IMR-90 (cell line): ENCODE data around the gene USP32. TPM values are rescaled to one million over a fixed set of nuclear protein-coding genes. Genes with fewer than 3 reads are reported as not detected.
"Not testable (repeated sequence)": the region's sequence is repeated elsewhere in the genome, so short reads cannot be mapped to it uniquely, and the experiment has no call there.

Source experiments
- ATAC-seq: fragments of 200-7000 bp; cut with Tn5 transposase; 2 replicates; pipeline ENCODE4 v1.9.1; 2020; ENCODE audit warnings: low read depth, mild to moderate bottlenecking, moderate library complexity
- BruUV-seq: library from RNA; stranded (reverse); fragments of 400-500 nt; replicated peaks from 2 replicates; lab custom pipeline; 2021; lab: Mats Ljungman, UMichigan
- CTCF ChIA-PET: fragments of 300-600 bp; formaldehyde crosslinking; extraction: SDS; loops from one replicate; lab custom pipeline; 2021; ENCODE audit warnings: antibody characterized with exemption; lab: Yijun Ruan, JAX
- POLR2A ChIA-PET: fragments of 300-600 bp; sonication (Branson Sonifier 250); formaldehyde crosslinking; loops from one replicate; lab custom pipeline; 2022; ENCODE audit warnings: antibody characterized with exemption; ENCODE audit not compliant: unreplicated experiment; lab: Charles Lee
- DNase-seq: peaks from one replicate; pipeline ENCODE4 v3.0.0; 2013
- H2AFZ ChIP-seq: replicated peaks from 2 replicates; pipeline ENCODE3; 2013; ENCODE audit warnings: low read length, mild to moderate bottlenecking; ENCODE audit not compliant: poor library complexity
- H2AK5ac ChIP-seq: 2 replicates; pipeline ENCODE4 v1.6.1; 2013; ENCODE audit warnings: low read depth, low read length, inconsistent platforms
- H2AK9ac ChIP-seq: replicated peaks from 2 replicates; pipeline ENCODE3; 2013; ENCODE audit warnings: mild to moderate bottlenecking, low read depth, low read length, moderate library complexity; ENCODE audit not compliant: poor library complexity
- H2BK120ac ChIP-seq: 2 replicates; pipeline ENCODE4 v1.6.1; 2013; ENCODE audit warnings: low read depth, low read length, inconsistent platforms
- H2BK15ac ChIP-seq: 3 replicates; pipeline ENCODE4 v1.6.1; 2013; ENCODE audit warnings: low read depth, low read length, inconsistent platforms
- H2BK20ac ChIP-seq: 2 replicates; pipeline ENCODE4 v1.6.1; 2013; ENCODE audit warnings: low read depth, mild to moderate bottlenecking, inconsistent platforms, low read length, moderate library complexity
- H2BK5ac ChIP-seq: 2 replicates; pipeline ENCODE4 v1.6.1; 2013; ENCODE audit warnings: mild to moderate bottlenecking, low read depth, low read length, inconsistent platforms; ENCODE audit not compliant: poor library complexity, severe bottlenecking
- H3K14ac ChIP-seq: replicated peaks from 2 replicates; pipeline ENCODE4 v1.6.1; 2013; ENCODE audit warnings: low read depth, low read length, inconsistent platforms
- H3K18ac ChIP-seq: 2 replicates; pipeline ENCODE4 v1.6.1; 2013; ENCODE audit warnings: low read depth, low read length, control low read depth
- H3K23ac ChIP-seq: 2 replicates; pipeline ENCODE4 v1.6.1; 2013; ENCODE audit warnings: low read depth, low read length, inconsistent platforms
- H3K27ac ChIP-seq: 2 replicates; pipeline ENCODE4 v1.5.1; 2013; ENCODE audit warnings: mild to moderate bottlenecking, control low read depth, low read length; ENCODE audit not compliant: insufficient read depth
- H3K27me3 ChIP-seq: 2 replicates; pipeline ENCODE4 v1.6.1; 2013; ENCODE audit warnings: low read length; ENCODE audit not compliant: control insufficient read depth, insufficient read depth
- H3K36me3 ChIP-seq: 2 replicates; pipeline ENCODE4 v1.6.1; 2013; ENCODE audit warnings: low read length, mixed read lengths; ENCODE audit not compliant: control insufficient read depth, insufficient read depth
- H3K4ac ChIP-seq: 2 replicates; pipeline ENCODE4 v1.6.1; 2013; ENCODE audit warnings: low read depth, low read length, inconsistent platforms
- H3K4me1 ChIP-seq: 2 replicates; pipeline ENCODE4 v1.6.1; 2013; ENCODE audit warnings: low read length, mixed read lengths; ENCODE audit not compliant: control insufficient read depth, insufficient read depth
- H3K4me2 ChIP-seq: 2 replicates; pipeline ENCODE4 v1.6.1; 2013; ENCODE audit warnings: low read depth, mild to moderate bottlenecking, control low read depth, low read length, moderate library complexity
- H3K4me3 ChIP-seq: 2 replicates; pipeline ENCODE4 v1.5.1; 2013; ENCODE audit warnings: low read depth, mild to moderate bottlenecking, control low read depth, low read length, moderate library complexity; ENCODE audit not compliant: insufficient read depth
- H3K56ac ChIP-seq: 2 replicates; pipeline ENCODE4 v1.6.1; 2013; ENCODE audit warnings: low read length, inconsistent platforms; ENCODE audit not compliant: insufficient read depth; ENCODE audit errors: extremely low read depth
- H3K79me1 ChIP-seq, 2 experiments: 2 replicates each; pipeline ENCODE4 v1.6.1; 2013; ENCODE audit warnings: low read length in 2 of 2, inconsistent platforms in 1 of 2, low read depth in 1 of 2
- H3K9ac ChIP-seq: 2 replicates; pipeline ENCODE4 v1.6.1; 2013; ENCODE audit warnings: low read depth, low read length, control low read depth
- H3K9me1 ChIP-seq: 2 replicates; pipeline ENCODE4 v1.6.1; 2013; ENCODE audit warnings: low read length, inconsistent platforms; ENCODE audit not compliant: insufficient read depth
- H3K9me3 ChIP-seq: 2 replicates; pipeline ENCODE4 v1.6.1; 2013; ENCODE audit warnings: low read length; ENCODE audit not compliant: control insufficient read depth, insufficient read depth
- H4K20me1 ChIP-seq: 2 replicates; pipeline ENCODE4 v1.6.1; 2013; ENCODE audit warnings: low read length, inconsistent platforms; ENCODE audit not compliant: insufficient read depth
- H4K5ac ChIP-seq: 2 replicates; pipeline ENCODE4 v1.6.1; 2013; ENCODE audit warnings: mild to moderate bottlenecking, low read depth, low read length, control low read depth
- H4K8ac ChIP-seq, 2 experiments: 2 replicates each; pipeline ENCODE4 v1.6.1; 2013; ENCODE audit warnings: low read depth in 2 of 2, low read length in 2 of 2, control low read depth in 1 of 2, inconsistent platforms in 1 of 2
- H4K91ac ChIP-seq: 2 replicates; pipeline ENCODE4 v1.6.1; 2013; ENCODE audit warnings: low read depth, low read length, inconsistent platforms; ENCODE audit not compliant: insufficient read depth
- RAD21 ChIP-seq: IDR thresholded peaks from 2 replicates; pipeline ENCODE4 v1.6.1; 2012; ENCODE audit warnings: low read length, improper control_type of control experiment
- WGBS, 2 experiments: methylation state at CpG; one replicate each; pipeline versions ENCODE4 v1.1.5 to v1.1.7; 2013; ENCODE audit warnings: missing lambda C conversion rate in 2 of 2; ENCODE audit not compliant: insufficient read length in 1 of 2; ENCODE audit errors: extremely low coverage in 2 of 2; 5-methylcytosine and 5-hydroxymethylcytosine counted together
- dilution Hi-C: fragments of 300-500 bp; cut with HindIII; formaldehyde crosslinking; loops from one replicate; pipeline ENCODE4 v1.14.3; 2018; ENCODE audit warnings: low sequenced_read_pairs; ENCODE audit not compliant: unreplicated experiment
- in situ Hi-C: fragments of 300-500 bp; cut with MboI; formaldehyde crosslinking; loops from 3 replicates; pipeline ENCODE4 v1.14.3; 2019; ENCODE audit warnings: low sequenced_read_pairs, inconsistent platforms, mixed read lengths
- intact Hi-C: fragments of 100-400 bp; cut with micrococcal nuclease; formaldehyde crosslinking; loops from 2 replicates; pipeline ENCODE4 v1.10.0; 2022
- polyA plus RNA-seq, 3 experiments: library from polyadenylated mRNA; depleted of rRNA; stranded (reverse); fragments of >200 nt; gene quantifications; 2 replicates each; pipeline ENCODE4 v1.2.3, GENCODE V29; 2012; ENCODE audit warnings: low replicate concordance in 1 of 3
- total RNA-seq: library from RNA; depleted of rRNA; stranded (reverse); fragments of >200 nt; gene quantifications from 2 replicates; pipeline ENCODE4 v1.2.3, GENCODE V29; 2012
- TF ChIP-seq, protein P1 (sequence below): conservative IDR thresholded peaks from 2 replicates; pipeline ENCODE4 v1.5.1; 2012; ENCODE audit warnings: mild to moderate bottlenecking, low read depth, low read length, improper control_type of control experiment

The USP32 gene
- total and polyA plus RNA-seq, 2 of the 4 experiments (the other 2 are of a cell fraction): 16.8 to 46.8 TPM

GRCh38 chr17:60174767-60175166, 217.2 kb downstream of the USP32 start:
- in situ Hi-C loops: loop anchor here (25.0 kb wide), 1 partner anchor 237 kb away; no protein-coding TSS in a partner anchor
- H3K9ac ChIP-seq, H4K5ac ChIP-seq, POLR2A ChIA-PET, H3K9me3 ChIP-seq, H3K4me1 ChIP-seq, H3K4ac ChIP-seq, H3K4me2 ChIP-seq, BruUV-seq, intact Hi-C loops, H3K23ac ChIP-seq, H4K20me1 ChIP-seq, dilution Hi-C loops, H4K8ac ChIP-seq, H2AK9ac ChIP-seq, H2AFZ ChIP-seq, H3K27me3 ChIP-seq, H4K91ac ChIP-seq, ATAC-seq, H2BK120ac ChIP-seq, H2BK15ac ChIP-seq, H3K56ac ChIP-seq, H3K14ac ChIP-seq, H3K79me1 ChIP-seq, H3K27ac ChIP-seq, H2BK5ac ChIP-seq, H2BK20ac ChIP-seq, DNase-seq, H2AK5ac ChIP-seq, H3K4me3 ChIP-seq, H3K18ac ChIP-seq, CTCF ChIA-PET, H3K36me3 ChIP-seq: not testable (repeated sequence)
- H3K9me1 ChIP-seq: peaks cover 16% of the 10 kb centered on the region
- TF ChIP-seq RAD21: 0 out of 2 replicates have a peak, but pooled peaks have one; percentile 18
- TF ChIP-seq, protein P1, sequence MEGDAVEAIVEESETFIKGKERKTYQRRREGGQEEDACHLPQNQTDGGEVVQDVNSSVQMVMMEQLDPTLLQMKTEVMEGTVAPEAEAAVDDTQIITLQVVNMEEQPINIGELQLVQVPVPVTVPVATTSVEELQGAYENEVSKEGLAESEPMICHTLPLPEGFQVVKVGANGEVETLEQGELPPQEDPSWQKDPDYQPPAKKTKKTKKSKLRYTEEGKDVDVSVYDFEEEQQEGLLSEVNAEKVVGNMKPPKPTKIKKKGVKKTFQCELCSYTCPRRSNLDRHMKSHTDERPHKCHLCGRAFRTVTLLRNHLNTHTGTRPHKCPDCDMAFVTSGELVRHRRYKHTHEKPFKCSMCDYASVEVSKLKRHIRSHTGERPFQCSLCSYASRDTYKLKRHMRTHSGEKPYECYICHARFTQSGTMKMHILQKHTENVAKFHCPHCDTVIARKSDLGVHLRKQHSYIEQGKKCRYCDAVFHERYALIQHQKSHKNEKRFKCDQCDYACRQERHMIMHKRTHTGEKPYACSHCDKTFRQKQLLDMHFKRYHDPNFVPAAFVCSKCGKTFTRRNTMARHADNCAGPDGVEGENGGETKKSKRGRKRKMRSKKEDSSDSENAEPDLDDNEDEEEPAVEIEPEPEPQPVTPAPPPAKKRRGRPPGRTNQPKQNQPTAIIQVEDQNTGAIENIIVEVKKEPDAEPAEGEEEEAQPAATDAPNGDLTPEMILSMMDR: peak; percentile 25; the same call in 1 of the 2 replicates
- no CpG with 5 or more reads among the region's 6 CpGs for WGBS, 2 experiments
